Measurements from ENCODE around the gene OPCML. TPM values are rescaled to one million over a fixed set of nuclear protein-coding genes. Genes with fewer than 3 reads are reported as not detected.
"Not testable (repeated sequence)": the region's sequence is repeated elsewhere in the genome, so short reads cannot be mapped to it uniquely, and the experiment has no call there.

Gene OPCML
- total and polyA plus RNA-seq, 7 donors = 0.01 to 0.80 (median 0.07) TPM; not detected in 4

GRCh38 chr11:132373405-132374143, 1158.7 kb downstream of the OPCML start:
- Histone ChIP-seq H3K4me1 (no peaks in the 10 kb centered on the region), H3K27ac (no peak overlapping the region), H3K4me3 (no peak overlapping the region), H3K36me3 (ENCODE audit: insufficient read depth in 1 of 2, low read depth in 1 of 2) (no peaks in the 10 kb centered on the region), H3K9me3 (no peaks in the 10 kb centered on the region), H3K27me3 (ENCODE audit: insufficient read depth in 3 of 3, low read length in 2 of 3) (no peaks in the 10 kb centered on the region)
- TF ChIP-seq CTCF (IDR thresholded peaks at IDR 0.05) = no peak
- ATAC-seq (no peak), DNase-seq (no peak)
- intact Hi-C loops (cut with DNase I) = no loop called here
- WGBS, 3 donors = 84 to 94% (median 88%) methylated on average over 4 of the region's 4 CpGs

GRCh38 chr11:132370114-132370513, 1162.2 kb downstream of the OPCML start:
- H3K27ac ChIP-seq; intact Hi-C loops (cut with DNase I); H3K4me1 ChIP-seq; H3K9me3 ChIP-seq; H3K36me3 ChIP-seq (ENCODE audit: insufficient read depth in 1 of 2, low read depth in 1 of 2); H3K27me3 ChIP-seq (ENCODE audit: insufficient read depth in 3 of 3, low read length in 2 of 3); DNase-seq; H3K4me3 ChIP-seq; ATAC-seq: not testable (repeated sequence)

GRCh38 chr11:132367293-132367692, 1165.0 kb downstream of the OPCML start:
- 95 to 98% (median 97%) methylated on average over 3 of the region's 3 CpGs for WGBS, 3 donors
- Histone ChIP-seq H3K27me3 (ENCODE audit: insufficient read depth in 3 of 3, low read length in 2 of 3) (peaks cover 0 to 5% (median 0%) of the 10 kb centered on the region in 3 donors), H3K4me1 (no peaks in the 10 kb centered on the region), H3K36me3 (ENCODE audit: insufficient read depth in 1 of 2, low read depth in 1 of 2) (no peaks in the 10 kb centered on the region), H3K9me3 (no peaks in the 10 kb centered on the region), H3K27ac (no peak overlapping the region), H3K4me3 (no peak overlapping the region)
- no peak for DNase-seq
- no peak for ATAC-seq
- intact Hi-C loops (cut with DNase I) = no loop called here
- no peak for TF ChIP-seq CTCF (IDR thresholded peaks at IDR 0.05)

GRCh38 chr11:132365650-132366049, 1166.7 kb downstream of the OPCML start:
- 73 to 91% (median 89%) methylated on average over 3 of the region's 3 CpGs for WGBS, 3 donors
- Histone ChIP-seq H3K9me3 (no peaks in the 10 kb centered on the region), H3K27me3 (ENCODE audit: insufficient read depth in 3 of 3, low read length in 2 of 3) (peaks cover 0 to 5% (median 0%) of the 10 kb centered on the region in 3 donors), H3K4me1 (no peaks in the 10 kb centered on the region), H3K36me3 (ENCODE audit: insufficient read depth in 1 of 2, low read depth in 1 of 2) (no peaks in the 10 kb centered on the region), H3K4me3 (no peak overlapping the region), H3K27ac (no peak overlapping the region)
- TF ChIP-seq CTCF (IDR thresholded peaks at IDR 0.05) = no peak
- intact Hi-C loops (cut with DNase I) = no loop called here
- ATAC-seq (no peak), DNase-seq (no peak)

Measured in psoas muscle (tissue), 8 donors.